ENCODE results near the gene DNAJB6.

DNA sequence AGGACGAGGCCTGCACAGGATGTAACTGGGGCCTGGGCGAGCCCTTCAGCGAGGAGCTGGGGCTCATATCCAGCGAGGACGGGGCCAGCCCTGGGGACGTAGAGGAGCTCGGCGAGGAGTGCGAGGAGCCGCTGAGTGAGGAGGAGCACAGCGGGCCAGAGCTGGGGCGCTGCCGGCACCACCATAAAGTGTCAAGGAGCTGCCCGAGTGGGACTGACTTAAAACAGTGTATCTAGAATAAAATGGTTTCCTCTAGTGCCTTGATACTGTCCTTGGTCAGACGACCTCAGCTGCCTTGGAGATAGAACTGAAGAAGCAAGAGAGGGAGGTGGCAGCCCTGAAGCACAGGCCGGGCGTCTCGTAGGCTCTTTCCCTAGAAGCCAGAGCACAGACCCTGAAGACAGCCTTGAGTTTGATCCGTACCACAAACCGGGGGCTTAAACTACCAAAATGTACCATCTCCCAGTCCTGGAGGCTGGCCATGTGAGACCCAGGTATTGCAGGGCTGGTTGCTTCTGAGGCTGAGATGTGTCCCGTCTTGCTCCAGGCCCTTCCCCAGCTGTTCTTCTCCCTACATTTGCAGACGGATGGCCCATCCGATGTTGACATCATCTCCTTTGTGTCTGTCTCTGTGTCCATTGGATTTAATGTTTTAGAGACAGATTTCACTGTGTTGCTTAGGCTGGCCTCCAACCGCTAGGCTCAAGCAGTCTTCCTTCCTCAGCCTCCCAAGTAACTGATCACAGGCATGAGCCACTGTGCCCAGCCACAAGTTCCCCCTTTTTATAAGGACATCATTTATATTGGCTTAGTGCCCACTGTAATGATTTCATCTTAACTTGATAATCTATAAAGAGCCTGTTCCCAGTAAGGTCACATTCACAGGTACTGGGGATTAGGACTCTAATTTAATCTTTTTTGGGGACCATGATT lies 35.8 kb downstream of the DNAJB6 start:
- TF ChIP-seq SUZ12 (IDR thresholded peaks at IDR 0.05), result no peak
- no peak for TF ChIP-seq BHLHE40 (IDR thresholded peaks at IDR 0.05; ENCODE audit: borderline replicate concordance)
- TF ChIP-seq CTBP1 (IDR thresholded peaks at IDR 0.05; ENCODE audit: borderline replicate concordance), result no peak
- TF ChIP-seq HDGF (IDR thresholded peaks at IDR 0.05; ENCODE audit: borderline replicate concordance), result no peak
- TF ChIP-seq FOXK2 (IDR thresholded peaks at IDR 0.05), result no peak
- no peak for TF ChIP-seq ARNT (IDR thresholded peaks at IDR 0.05)
- no peak for TF ChIP-seq SP1 (IDR thresholded peaks at IDR 0.05)
- no peak for TF ChIP-seq TARDBP (IDR thresholded peaks at IDR 0.05)
- TF ChIP-seq ZNF384 (IDR thresholded peaks at IDR 0.05), result no peak
